Tibial nerve (tissue), 3 donors: Measurements from ENCODE around the gene ESPL1.

ENCODE experiments used
- POLR2A ChIP-seq, 2 donors: fragments of 450-650 bp; IDR thresholded peaks; one replicate each; pipeline ENCODE4 v1.6.1; 2017; ENCODE audit warnings: antibody characterized with exemption in 2 of 2, mild to moderate bottlenecking in 2 of 2, moderate library complexity in 2 of 2
- TF ChIP-seq, protein P1 (sequence below), 5 experiments: fragments of 200-600 bp in 3 of 5; fragments of 450-650 bp in 2 of 5; sonication (generic) in 3 of 5; IDR thresholded peaks; one replicate each; pipeline ENCODE4 v1.5.1; 2016 to 2019; ENCODE audit warnings: antibody characterized with exemption in 5 of 5, mild to moderate bottlenecking in 3 of 5, moderate library complexity in 2 of 5

DNA sequence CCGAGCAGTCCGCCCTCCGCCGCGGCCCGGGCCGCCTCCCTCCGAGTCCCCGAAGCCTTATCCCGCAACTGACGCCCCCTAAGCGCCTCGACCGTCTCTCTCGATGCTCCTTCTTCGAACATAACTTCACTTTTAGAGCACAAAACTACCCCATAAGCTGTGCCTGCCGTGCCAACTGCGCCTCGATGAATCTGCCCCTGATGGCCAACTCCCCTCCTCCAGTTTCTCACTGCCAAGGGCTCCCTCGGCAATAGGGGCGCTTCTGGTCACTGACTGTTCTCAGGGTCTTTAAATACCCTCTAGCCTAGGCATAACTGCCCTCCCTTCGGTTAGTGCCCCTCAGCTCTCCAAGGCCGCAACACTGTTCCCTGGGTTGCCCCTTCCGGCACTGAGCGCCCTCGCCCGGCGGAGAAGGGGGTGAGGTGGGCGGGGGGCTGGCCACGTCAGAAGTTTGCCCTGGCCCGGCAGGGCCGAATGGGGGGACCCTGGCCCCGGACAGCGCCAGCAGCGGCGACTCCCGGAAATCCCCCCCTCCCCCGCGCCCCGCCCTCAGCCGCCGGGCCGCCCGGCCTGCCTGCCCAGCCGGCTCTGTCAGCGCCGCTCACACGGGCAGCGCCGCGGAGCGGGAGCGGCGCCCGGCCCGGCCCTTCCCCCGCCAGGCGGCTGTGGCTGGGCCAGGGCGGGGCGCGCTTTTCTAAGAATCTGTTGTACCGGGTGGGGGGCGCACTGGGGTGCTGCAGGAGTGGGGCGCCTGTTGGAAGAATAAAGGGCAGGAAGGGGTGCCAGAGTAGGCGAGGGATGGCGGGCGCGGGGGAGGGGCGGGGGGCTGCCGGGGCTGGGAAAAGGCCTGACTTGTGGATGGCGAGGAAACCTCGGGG, 46.7 kb upstream of the ESPL1 start:
- TF ChIP-seq, protein P1, sequence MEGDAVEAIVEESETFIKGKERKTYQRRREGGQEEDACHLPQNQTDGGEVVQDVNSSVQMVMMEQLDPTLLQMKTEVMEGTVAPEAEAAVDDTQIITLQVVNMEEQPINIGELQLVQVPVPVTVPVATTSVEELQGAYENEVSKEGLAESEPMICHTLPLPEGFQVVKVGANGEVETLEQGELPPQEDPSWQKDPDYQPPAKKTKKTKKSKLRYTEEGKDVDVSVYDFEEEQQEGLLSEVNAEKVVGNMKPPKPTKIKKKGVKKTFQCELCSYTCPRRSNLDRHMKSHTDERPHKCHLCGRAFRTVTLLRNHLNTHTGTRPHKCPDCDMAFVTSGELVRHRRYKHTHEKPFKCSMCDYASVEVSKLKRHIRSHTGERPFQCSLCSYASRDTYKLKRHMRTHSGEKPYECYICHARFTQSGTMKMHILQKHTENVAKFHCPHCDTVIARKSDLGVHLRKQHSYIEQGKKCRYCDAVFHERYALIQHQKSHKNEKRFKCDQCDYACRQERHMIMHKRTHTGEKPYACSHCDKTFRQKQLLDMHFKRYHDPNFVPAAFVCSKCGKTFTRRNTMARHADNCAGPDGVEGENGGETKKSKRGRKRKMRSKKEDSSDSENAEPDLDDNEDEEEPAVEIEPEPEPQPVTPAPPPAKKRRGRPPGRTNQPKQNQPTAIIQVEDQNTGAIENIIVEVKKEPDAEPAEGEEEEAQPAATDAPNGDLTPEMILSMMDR (IDR thresholded peaks at IDR 0.05) = peak; percentile 9 to 29 (median 22)
- TF ChIP-seq POLR2A (IDR thresholded peaks at IDR 0.05) = peak in 1 of 2 donors; percentile 46
